ENCODE data around the gene SLCO3A1.

SLCO3A1 gene

DNA sequence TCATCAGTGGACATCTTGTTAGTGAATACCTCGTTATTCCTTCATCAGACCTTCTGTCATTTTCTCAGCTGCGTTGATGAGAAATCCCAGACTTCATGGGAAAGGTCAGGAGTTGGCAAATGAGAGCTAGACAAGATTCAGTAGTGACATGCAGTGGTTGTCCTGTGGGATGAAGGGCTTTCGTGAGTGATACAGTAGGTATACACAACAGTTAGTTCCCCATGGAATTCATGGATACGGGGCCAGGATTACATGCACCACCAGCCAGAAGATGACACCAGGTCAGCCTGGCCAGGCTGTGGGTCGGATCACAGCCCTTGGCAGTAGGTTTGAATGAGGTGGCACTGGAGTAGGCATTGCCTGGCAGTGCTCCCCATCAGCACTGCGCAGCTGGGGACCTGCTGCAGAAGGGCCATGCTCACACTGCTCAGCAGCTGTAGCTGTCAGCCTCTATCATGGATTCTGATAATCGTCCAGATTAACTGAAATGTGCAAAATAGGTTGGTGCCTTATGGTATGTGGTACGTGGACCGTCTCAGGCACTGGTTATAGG, 150.1 kb downstream of the SLCO3A1 start:
- no peak for DNase-seq (ENCODE audit: low read depth)

DNA sequence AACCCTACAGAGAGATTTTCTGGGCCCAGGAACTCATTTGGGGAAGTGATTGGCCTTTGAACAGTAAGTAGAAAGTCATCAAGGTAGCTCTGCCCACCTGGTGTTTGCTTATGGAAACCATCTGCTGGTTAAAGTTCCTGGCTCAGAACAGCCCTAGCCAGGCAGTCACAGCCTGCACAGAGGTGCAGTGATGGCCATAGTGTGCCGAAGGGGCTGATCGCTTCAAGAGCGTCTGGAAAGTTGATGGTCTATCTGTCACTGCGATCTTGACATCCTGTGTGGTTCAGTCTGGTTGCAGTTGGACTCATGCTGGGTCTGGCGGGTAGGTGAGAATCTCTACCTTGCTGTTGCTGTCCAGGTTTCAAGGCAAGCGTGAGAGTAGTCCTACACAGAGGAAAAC, 151.6 kb downstream of the SLCO3A1 start:
- no peak for DNase-seq (ENCODE audit: low read depth)

- no peak for DNase-seq (ENCODE audit: low read depth)
These were observed 152.9 kb downstream of the SLCO3A1 start for GRCh38 chr15:92006186-92007028.

- DNase-seq (ENCODE audit: low read depth) = no peak
These were observed 155.7 kb downstream of the SLCO3A1 start for GRCh38 chr15:92009162-92009561.

DNA sequence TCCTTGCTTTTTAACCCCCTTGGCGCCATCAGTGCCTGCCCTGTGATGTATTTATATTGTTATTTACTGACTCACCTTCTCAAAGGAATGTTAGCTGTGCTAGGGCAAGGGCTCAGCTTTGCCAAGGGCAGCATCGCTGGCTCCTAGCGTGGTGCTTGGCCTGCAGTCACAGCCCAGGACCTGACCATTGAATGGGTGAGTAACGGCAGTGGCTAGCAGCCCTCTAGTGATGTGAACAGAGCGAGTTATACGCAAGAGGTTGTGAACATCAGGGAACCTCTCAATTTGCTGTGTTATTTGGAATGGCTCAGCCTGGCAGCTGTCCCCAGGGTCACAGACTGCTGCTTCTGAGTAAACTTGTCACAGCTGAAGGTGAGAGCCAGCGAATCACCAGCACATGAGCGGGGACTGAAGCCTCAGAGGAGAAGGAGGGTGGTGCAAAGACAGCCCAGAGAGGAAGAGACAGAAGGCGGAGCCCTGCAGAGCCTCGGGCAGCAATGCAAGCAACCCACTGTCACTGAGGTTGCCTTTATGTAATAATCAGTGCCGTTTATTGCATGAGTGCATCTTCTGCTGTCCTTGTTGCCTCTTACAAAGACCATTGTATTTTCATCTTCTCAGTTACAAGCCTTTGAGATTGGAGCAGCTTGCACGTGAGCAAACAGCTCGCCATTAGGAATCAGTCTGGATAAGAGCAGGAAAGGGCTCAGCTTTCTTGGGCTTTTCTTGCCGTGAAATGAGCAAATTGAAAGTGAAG, 158.3 kb downstream of the SLCO3A1 start:
- no peak for DNase-seq (ENCODE audit: low read depth)

GRCh38 chr15:92012368-92012629, 158.8 kb downstream of the SLCO3A1 start:
- DNase-seq (ENCODE audit: low read depth) = no peak

DNA sequence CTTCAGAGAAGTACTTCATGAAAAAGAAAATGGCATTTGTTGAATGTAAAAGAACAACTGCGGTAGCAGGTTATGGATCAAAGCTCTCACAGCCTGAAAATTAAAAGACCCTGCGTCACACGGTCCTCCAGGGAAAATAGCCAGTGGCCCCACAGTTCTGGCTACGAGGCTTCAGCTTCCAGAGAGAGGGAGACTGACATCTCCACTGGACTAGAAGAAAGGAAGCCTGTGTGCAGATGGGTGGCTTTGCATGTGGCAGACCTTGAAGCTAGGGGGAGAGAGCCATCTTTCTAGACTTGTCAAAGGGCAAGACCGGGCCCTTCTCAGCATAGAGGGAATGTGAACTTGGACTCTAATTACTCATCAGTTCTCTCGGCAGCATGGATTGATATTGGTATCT, 159.4 kb downstream of the SLCO3A1 start:
- no peak for DNase-seq (ENCODE audit: low read depth)

DNA sequence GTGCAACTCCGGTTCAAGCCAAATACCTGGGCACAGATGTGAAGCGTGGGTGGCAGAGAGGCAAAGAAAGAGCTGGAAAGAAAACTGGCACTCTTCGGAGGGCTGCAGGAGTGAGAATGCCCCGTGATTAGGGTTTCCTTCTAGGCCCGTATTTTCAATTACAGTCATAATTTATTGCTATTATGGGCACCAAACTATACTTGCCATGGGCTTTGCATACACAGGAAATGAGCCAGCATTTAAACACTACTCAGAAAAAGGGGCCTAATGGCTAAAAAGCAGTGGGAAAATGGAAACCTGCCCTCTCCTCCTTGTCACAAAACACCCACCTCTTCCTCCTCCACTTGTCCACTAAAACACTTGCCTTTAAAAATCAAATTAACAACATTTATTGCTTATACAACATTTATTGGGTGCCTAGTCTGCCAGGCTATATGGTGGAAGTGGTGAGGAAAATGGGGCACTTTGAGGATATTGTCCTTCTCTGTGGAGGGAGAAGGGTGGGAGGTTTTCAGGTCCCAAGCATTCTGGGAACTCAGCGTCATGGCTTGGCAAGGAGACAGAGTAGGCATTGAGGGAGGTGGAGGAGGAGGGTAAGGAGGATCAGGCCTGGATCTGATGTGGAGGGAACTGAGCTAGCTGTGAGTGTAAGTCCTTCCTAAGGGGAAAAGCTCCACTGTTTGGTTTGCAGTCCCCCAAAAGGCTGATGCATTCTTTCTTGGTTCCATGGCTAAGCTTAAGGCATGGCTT, 160.9 kb downstream of the SLCO3A1 start:
- DNase-seq (ENCODE audit: low read depth) = no peak

GRCh38 chr15:92017882-92018534, 164.5 kb downstream of the SLCO3A1 start:
- DNase-seq (ENCODE audit: low read depth) = no peak

- DNase-seq (ENCODE audit: low read depth) = no peak
These were observed 165.2 kb downstream of the SLCO3A1 start for GRCh38 chr15:92018535-92019239.

GRCh38 chr15:92019706-92020105, 166.2 kb downstream of the SLCO3A1 start:
- no peak for DNase-seq (ENCODE audit: low read depth)

- DNase-seq (ENCODE audit: low read depth) = no peak
These were observed 166.7 kb downstream of the SLCO3A1 start for GRCh38 chr15:92020207-92020606.

DNA sequence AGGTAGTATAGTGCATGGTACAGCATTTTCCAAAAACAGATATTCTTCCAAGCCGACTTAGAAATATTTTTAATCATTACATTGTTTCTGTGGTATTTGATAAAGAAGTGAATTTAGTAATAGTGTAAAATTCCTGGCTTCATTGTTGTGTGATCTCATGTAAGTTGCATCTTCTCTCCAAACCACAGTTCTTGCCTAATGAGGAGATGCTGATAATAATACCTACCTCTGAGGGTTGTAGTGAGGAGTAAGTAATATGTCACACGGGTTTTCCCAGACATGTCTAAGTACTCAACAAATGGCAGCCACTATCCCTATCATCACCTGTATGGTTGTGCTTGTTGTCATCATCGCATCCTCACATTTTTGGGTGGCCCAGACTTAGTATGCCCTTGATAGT, 167.3 kb downstream of the SLCO3A1 start:
- DNase-seq (ENCODE audit: low read depth) = no peak

DNA sequence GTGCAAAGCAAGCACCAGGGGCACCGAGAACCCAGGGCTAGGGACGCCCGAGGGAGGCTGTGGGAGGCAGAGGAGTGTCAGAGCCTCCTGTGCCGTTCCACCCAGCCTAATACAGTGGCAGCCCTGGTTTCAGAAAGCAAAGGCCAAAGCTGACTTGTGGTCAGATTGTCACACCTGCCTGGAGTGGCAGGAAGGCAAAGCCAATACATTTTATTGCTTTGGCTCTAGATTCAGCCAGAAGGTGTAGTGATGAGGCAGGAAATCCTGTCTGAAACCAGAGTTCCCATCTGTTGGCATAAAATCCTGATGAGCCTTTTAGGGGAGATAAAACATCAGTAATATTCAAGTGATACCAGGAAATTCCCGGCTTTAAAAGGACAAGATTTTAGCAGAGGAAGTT, 168.3 kb downstream of the SLCO3A1 start:
- no peak for DNase-seq (ENCODE audit: low read depth)

DNA sequence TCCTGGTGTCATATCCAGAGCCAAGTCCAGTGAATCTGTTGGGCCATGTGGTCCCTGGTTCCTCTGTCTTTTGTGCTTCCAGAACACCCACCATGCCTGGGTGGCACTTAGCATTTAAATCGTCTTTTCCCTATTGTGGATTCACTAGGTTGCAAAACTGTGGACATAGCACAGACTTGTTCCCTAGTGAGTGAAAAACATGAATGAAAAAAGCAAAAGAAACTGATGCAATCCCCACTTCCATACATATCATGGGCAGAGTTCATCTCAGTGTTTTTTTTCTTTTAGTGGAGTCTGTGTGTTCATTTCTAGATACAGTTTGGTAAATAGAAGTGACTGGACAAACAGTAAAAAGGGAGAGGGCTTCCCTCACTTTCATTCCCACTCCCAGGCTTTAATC, 170.5 kb downstream of the SLCO3A1 start:
- DNase-seq (ENCODE audit: low read depth) = no peak

DNA sequence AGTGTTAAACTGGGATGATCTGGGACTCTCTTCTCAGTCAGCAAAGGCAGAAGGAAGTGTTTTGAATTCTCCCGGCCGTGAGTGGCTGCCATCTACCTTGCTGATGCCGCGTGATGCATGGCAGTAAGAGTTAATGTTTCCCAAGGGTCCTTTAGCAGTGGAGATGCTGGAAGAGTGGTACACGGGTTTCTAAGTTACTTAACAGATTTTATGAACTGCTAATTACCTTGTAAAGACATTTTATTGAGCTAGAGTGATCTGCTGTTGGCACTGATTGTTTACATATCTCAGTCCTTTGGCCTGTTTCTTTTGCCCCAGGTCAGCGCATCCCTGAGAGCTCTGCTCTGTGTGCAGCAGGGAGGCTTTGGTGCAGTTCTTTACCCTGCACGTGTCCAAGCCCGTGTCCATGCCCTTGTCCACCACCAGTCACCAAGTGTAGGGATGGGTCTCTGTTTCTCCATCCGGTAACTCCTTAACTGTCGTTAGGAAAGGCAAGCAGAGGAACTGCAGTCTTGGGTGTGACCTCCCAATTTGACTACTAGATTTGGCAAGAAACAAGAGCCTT, 172.3 kb downstream of the SLCO3A1 start:
- DNase-seq (ENCODE audit: low read depth) = no peak

- DNase-seq (ENCODE audit: low read depth) = no peak
These were observed 174.8 kb downstream of the SLCO3A1 start for GRCh38 chr15:92028389-92028724.

- DNase-seq (ENCODE audit: low read depth) = no peak
These were observed 176.3 kb downstream of the SLCO3A1 start for GRCh38 chr15:92029767-92030166.

DNA sequence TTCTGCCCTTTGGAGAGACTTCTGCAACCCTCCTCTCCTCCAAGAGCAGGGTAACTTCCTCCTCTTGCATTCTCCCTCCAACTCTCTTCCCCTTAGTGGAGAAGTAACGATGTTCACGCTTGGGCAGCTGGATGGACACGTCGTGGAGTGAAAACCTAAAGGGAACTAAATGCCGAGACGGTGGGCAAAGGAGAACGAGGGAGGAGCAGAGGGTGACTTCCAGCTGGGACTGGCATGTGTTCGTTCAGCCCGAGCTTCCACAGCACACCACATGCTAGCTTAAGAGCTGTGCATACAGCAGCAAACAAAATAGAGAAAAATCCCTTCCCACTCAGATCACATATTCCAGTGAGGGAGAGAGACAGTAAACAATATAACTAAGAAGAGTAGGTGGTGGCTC, 179.8 kb downstream of the SLCO3A1 start:
- no peak for DNase-seq (ENCODE audit: low read depth)

DNA sequence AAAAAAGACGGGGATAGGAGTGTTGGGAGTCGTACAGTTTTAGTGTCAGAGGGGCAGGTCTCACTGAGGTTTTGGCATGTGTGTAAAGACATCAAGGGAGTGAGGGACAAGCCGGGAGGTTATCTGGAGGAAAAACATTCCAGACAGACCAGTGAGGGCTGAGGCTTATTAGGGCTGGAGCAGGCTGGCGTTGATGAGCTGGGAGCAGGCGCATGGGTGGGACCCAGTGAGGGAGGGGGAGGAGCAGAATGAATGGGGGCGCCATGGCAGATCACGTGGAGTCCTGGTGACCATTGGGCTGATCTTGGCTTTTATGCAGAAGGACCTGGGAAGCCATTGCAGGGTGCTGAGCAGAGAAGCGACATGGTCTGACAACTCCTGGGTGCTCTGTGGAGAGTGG, 180.2 kb downstream of the SLCO3A1 start:
- DNase-seq (ENCODE audit: low read depth) = no peak

DNA sequence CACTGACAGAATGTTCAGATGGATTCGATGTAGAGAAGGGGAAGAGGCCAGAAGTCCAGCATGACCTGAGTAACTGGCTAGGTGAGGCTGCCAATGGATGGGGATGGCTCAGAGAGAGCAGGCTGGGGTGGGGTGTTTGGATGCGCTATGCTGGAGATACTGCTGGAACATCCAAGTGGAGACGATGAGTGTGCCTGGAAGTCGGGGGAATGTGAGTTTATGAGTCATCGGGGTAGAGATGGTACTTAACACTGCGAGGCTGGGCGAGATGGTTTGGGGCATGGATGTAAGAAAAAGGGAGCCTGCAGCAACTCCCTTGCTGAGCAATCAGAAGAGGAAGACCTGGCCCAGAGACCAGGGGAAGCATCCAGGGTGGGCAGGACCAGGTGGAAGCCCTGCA, 180.7 kb downstream of the SLCO3A1 start:
- no peak for DNase-seq (ENCODE audit: low read depth)
